NT2/D1 (cell line): ENCODE results near the gene RAB7B.

ENCODE experiments used
- DNase-seq: peaks from one replicate; pipeline ENCODE4 v3.0.0-alpha.2; 2011; ENCODE audit warnings: low read depth, low spot score
- H3K27me3 ChIP-seq: 2 replicates; pipeline ENCODE4 v1.6.0; 2011; ENCODE audit warnings: mild to moderate bottlenecking; ENCODE audit not compliant: insufficient read length, insufficient read depth
- H3K36me3 ChIP-seq: 2 replicates; pipeline ENCODE4 v1.6.1; 2011; ENCODE audit warnings: mild to moderate bottlenecking, low read length, mixed read lengths; ENCODE audit not compliant: insufficient read depth, insufficient read length
- H3K4me1 ChIP-seq: 2 replicates; pipeline ENCODE4 v1.5.1; 2011; ENCODE audit not compliant: insufficient read depth, insufficient read length
- H3K4me3 ChIP-seq: 2 replicates; pipeline ENCODE4 v1.5.1; 2011; ENCODE audit warnings: low read depth; ENCODE audit not compliant: insufficient read length
- H3K9ac ChIP-seq: 2 replicates; pipeline ENCODE4 v1.6.0; 2011; ENCODE audit warnings: low read depth; ENCODE audit not compliant: insufficient read length
- H3K9me3 ChIP-seq: 2 replicates; pipeline ENCODE4 v1.5.1; 2011; ENCODE audit warnings: mild to moderate bottlenecking, low read length; ENCODE audit not compliant: insufficient read depth
- SUZ12 ChIP-seq: IDR thresholded peaks from 2 replicates; pipeline ENCODE4 v1.6.1; 2011; ENCODE audit not compliant: insufficient read length, insufficient read depth; ENCODE audit errors: extremely low read depth
- YY1 ChIP-seq: IDR thresholded peaks from 2 replicates; pipeline ENCODE4 v1.6.1; 2011; ENCODE audit not compliant: insufficient read length, insufficient read depth
- ZNF274 ChIP-seq: IDR thresholded peaks from 2 replicates; pipeline ENCODE4 v1.6.1; 2011; ENCODE audit warnings: mild to moderate bottlenecking, low read depth, low read length

Gene RAB7B

GRCh38 chr1:206032380-206033140 is 29.4 kb upstream of the RAB7B start:
- Histone ChIP-seq H3K9ac (no peak overlapping the region), H3K4me1 (no peaks in the 10 kb centered on the region)

GRCh38 chr1:206030714-206031113 is 27.5 kb upstream of the RAB7B start:
- DNase-seq, result peak; percentile 86
- H3K4me1 ChIP-seq, result no peaks in the 10 kb centered on the region
- peaks cover 6% of the 10 kb centered on the region; the same call in 1 of the 2 replicates for H3K9me3 ChIP-seq
- no peaks in the 10 kb centered on the region for H3K27me3 ChIP-seq
- no peaks in the 10 kb centered on the region for H3K36me3 ChIP-seq
- no peak overlapping the region for H3K4me3 ChIP-seq
- no peak for TF ChIP-seq ZNF274
- no peak for TF ChIP-seq YY1
- no peak for TF ChIP-seq SUZ12
- no peak overlapping the region for H3K9ac ChIP-seq

More at GRCh38 chr1:206032380-206033140, 29.4 kb upstream of the RAB7B start:
- DNase-seq, result no peak
- Histone ChIP-seq H3K36me3 (no peaks in the 10 kb centered on the region), H3K9me3 (peaks cover 6% of the 10 kb centered on the region; the same call in 1 of the 2 replicates), H3K4me3 (no peak overlapping the region), H3K27me3 (no peaks in the 10 kb centered on the region)
- no peak for TF ChIP-seq ZNF274
- no peak for TF ChIP-seq SUZ12
- TF ChIP-seq YY1, result no peak

- Histone ChIP-seq H3K9ac (no peak overlapping the region), H3K4me3 (no peak overlapping the region), H3K4me1 (no peaks in the 10 kb centered on the region), H3K9me3 (peaks cover 6% of the 10 kb centered on the region; the same call in 1 of the 2 replicates), H3K27me3 (no peaks in the 10 kb centered on the region), H3K36me3 (no peaks in the 10 kb centered on the region)
- TF ChIP-seq YY1 (no peak), SUZ12 (no peak), ZNF274 (no peak)
- no peak for DNase-seq
These were observed 27.0 kb upstream of the RAB7B start for GRCh38 chr1:206030191-206030590.

GRCh38 chr1:206029484-206029883 is 26.3 kb upstream of the RAB7B start:
- no peak for TF ChIP-seq YY1
- TF ChIP-seq ZNF274, result no peak
- TF ChIP-seq SUZ12, result no peak
- Histone ChIP-seq H3K9ac (no peak overlapping the region), H3K4me1 (no peaks in the 10 kb centered on the region), H3K9me3 (peaks cover 6% of the 10 kb centered on the region; the same call in 1 of the 2 replicates), H3K4me3 (no peak overlapping the region), H3K27me3 (no peaks in the 10 kb centered on the region), H3K36me3 (no peaks in the 10 kb centered on the region)
- no peak for DNase-seq

- Histone ChIP-seq H3K9me3 (no peaks in the 10 kb centered on the region), H3K27me3 (no peaks in the 10 kb centered on the region), H3K9ac (no peak overlapping the region), H3K4me1 (peaks cover 1% of the 10 kb centered on the region), H3K36me3 (no peaks in the 10 kb centered on the region), H3K4me3 (no peak overlapping the region)
- DNase-seq, result no peak
- TF ChIP-seq ZNF274 (no peak), YY1 (no peak), SUZ12 (no peak)
These were observed 22.2 kb upstream of the RAB7B start for GRCh38 chr1:206025283-206025820.

- no peak for DNase-seq
These were observed 20.5 kb upstream of the RAB7B start, which contains the start of gene CTSE for GRCh38 chr1:206023695-206024094. TSS of gene CTSE (minus strand) at chr1:206023895. CDS start at chr1:206023791, 104 bp downstream.

GRCh38 chr1:206022766-206023165 is 19.6 kb upstream of the RAB7B start:
- Histone ChIP-seq H3K27me3 (no peaks in the 10 kb centered on the region), H3K9ac (no peak overlapping the region), H3K36me3 (no peaks in the 10 kb centered on the region), H3K4me1 (peaks cover 2% of the 10 kb centered on the region), H3K9me3 (no peaks in the 10 kb centered on the region), H3K4me3 (no peak overlapping the region)
- TF ChIP-seq YY1 (no peak), SUZ12 (no peak), ZNF274 (no peak)
- DNase-seq, result no peak

More at GRCh38 chr1:206023695-206024094, 20.5 kb upstream of the RAB7B start, which contains the start of gene CTSE:
- Histone ChIP-seq H3K36me3 (no peaks in the 10 kb centered on the region), H3K9me3 (no peaks in the 10 kb centered on the region), H3K27me3 (no peaks in the 10 kb centered on the region), H3K4me1 (peaks cover 2% of the 10 kb centered on the region), H3K9ac (no peak within 1 kb of the TSS), H3K4me3 (no peak within 1 kb of the TSS)
- TF ChIP-seq ZNF274 (no peak), YY1 (no peak), SUZ12 (no peak)
